HepG2 (cell line): ENCODE data around the gene BBOF1. TPM values are rescaled to one million over a fixed set of nuclear protein-coding genes. Genes with fewer than 3 reads are reported as not detected.
A peak's percentile ranks its signal among the peaks of the same experiment; 100 is the strongest.

Experiments
- AGO1 ChIP-seq: fragments of 200-400 bp; formaldehyde crosslinking; IDR thresholded peaks from 2 replicates; pipeline ENCODE4 v1.6.1; 2017; ENCODE audit warnings: mild to moderate bottlenecking, low read depth, low read length, moderate library complexity; ENCODE audit not compliant: poor library complexity, severe bottlenecking
- DNMT1 ChIP-seq: sonication (generic); formaldehyde crosslinking; IDR thresholded peaks from 2 replicates; pipeline ENCODE4 v1.5.1; 2020; ENCODE audit warnings: mild to moderate bottlenecking, missing genetic modification reagents
- ELF4 ChIP-seq: sonication (generic); formaldehyde crosslinking; IDR thresholded peaks from 2 replicates; pipeline ENCODE4 v1.5.0; 2020; ENCODE audit warnings: missing genetic modification reagents, mild to moderate bottlenecking, moderate library complexity, borderline replicate concordance
- FOXK2 ChIP-seq: fragments of 450-650 bp; IDR thresholded peaks from 2 replicates; pipeline ENCODE4 v1.6.1; 2016
- HCFC1 ChIP-seq: fragments of 150-350 bp; IDR thresholded peaks from 2 replicates; pipeline ENCODE4 v1.6.1; 2014; ENCODE audit warnings: low read depth, low read length
- MED13 ChIP-seq: sonication (generic); formaldehyde crosslinking; IDR thresholded peaks from 2 replicates; pipeline ENCODE4 v1.5.0; 2020; ENCODE audit warnings: missing genetic modification reagents
- NRL ChIP-seq: sonication (generic); formaldehyde crosslinking; IDR thresholded peaks from 2 replicates; pipeline ENCODE4 v1.5.0; 2020; ENCODE audit warnings: missing genetic modification reagents, mild to moderate bottlenecking, moderate library complexity, borderline replicate concordance
- REL ChIP-seq: sonication (generic); formaldehyde crosslinking; conservative IDR thresholded peaks from 2 replicates; pipeline ENCODE4 v1.8.0; 2022; ENCODE audit warnings: mild to moderate bottlenecking, missing genetic modification reagents, moderate library complexity
- RFX1 ChIP-seq: fragments of 450-650 bp; IDR thresholded peaks from 2 replicates; pipeline ENCODE4 v1.6.1; 2017
- SALL1 ChIP-seq: sonication (generic); formaldehyde crosslinking; IDR thresholded peaks from 2 replicates; pipeline ENCODE4 v1.8.0; 2022; ENCODE audit warnings: mild to moderate bottlenecking, missing genetic modification reagents
- SOX6 ChIP-seq, 2 experiments: fragments of 450-650 bp in 1 of 2; sonication (generic) in 1 of 2; formaldehyde crosslinking in 1 of 2; IDR thresholded peaks; 2 replicates each; pipeline versions ENCODE4 v1.4.0 to v1.6.1; 2017 to 2020; ENCODE audit warnings: antibody characterized with exemption in 1 of 2, mild to moderate bottlenecking in 1 of 2, missing genetic modification reagents in 1 of 2
- SRSF1 ChIP-seq: fragments of 200-400 bp; formaldehyde crosslinking; optimal IDR thresholded peaks from 2 replicates; pipeline ENCODE3; 2017; ENCODE audit warnings: mild to moderate bottlenecking, low read depth, low read length, moderate library complexity
- SUZ12 ChIP-seq: fragments of 150-350 bp; IDR thresholded peaks from 2 replicates; pipeline ENCODE4 v1.6.1; 2014; ENCODE audit warnings: low read depth, low read length
- TBX2 ChIP-seq: sonication (generic); formaldehyde crosslinking; IDR thresholded peaks from 2 replicates; pipeline ENCODE4 v1.5.0; 2020; ENCODE audit warnings: missing genetic modification reagents, mild to moderate bottlenecking, borderline replicate concordance
- TSC22D2 ChIP-seq: sonication (generic); formaldehyde crosslinking; IDR thresholded peaks from 2 replicates; pipeline ENCODE4 v1.5.1; 2020; ENCODE audit warnings: missing genetic modification reagents, mild to moderate bottlenecking, borderline replicate concordance
- ZNF260 ChIP-seq: sonication (generic); formaldehyde crosslinking; IDR thresholded peaks from 2 replicates; pipeline ENCODE4 v1.4.0; 2020; ENCODE audit warnings: missing genetic modification reagents, low read depth, mild to moderate bottlenecking, borderline replicate concordance
- ZNF292 ChIP-seq: sonication (generic); formaldehyde crosslinking; IDR thresholded peaks from 2 replicates; pipeline ENCODE4 v1.8.1; 2022; ENCODE audit warnings: mild to moderate bottlenecking, low read depth, missing genetic modification reagents, borderline replicate concordance
- ZNF343 ChIP-seq: sonication (generic); formaldehyde crosslinking; IDR thresholded peaks from 2 replicates; pipeline ENCODE4 v1.4.0; 2020; ENCODE audit warnings: mild to moderate bottlenecking, missing genetic modification reagents
- polyA plus RNA-seq, 8 experiments: library from polyadenylated mRNA; depleted of rRNA in 3 of 8; stranded (reverse) in 7 of 8; unstranded in 1 of 8; fragments of >200 nt; fragmentation: Illumina TruSeq in 4 of 8; extraction: Trizol in 4 of 8; gene quantifications; 2 replicates each; pipeline versions ENCODE4 v1.2.1 to v1.2.3, GENCODE V29; 2011 to 2016; ENCODE audit warnings: low read depth in 4 of 8, missing spikeins in 1 of 8, mixed read lengths in 1 of 8; ENCODE audit not compliant: insufficient read depth in 1 of 8
- total RNA-seq, 5 experiments: library from RNA; depleted of rRNA; stranded (reverse); fragments of >200 nt; fragmentation: Illumina TruSeq; extraction: Trizol; gene quantifications; 2 replicates each; pipeline ENCODE4 v1.2.3, GENCODE V29; 2016; ENCODE audit warnings: low read depth in 1 of 5
- TF ChIP-seq, protein P1 (sequence below): sonication (generic); formaldehyde crosslinking; IDR thresholded peaks from 2 replicates; pipeline ENCODE4 v1.5.0; 2020; ENCODE audit warnings: missing genetic modification reagents
- TF ChIP-seq, protein P2 (sequence below): sonication (generic); formaldehyde crosslinking; IDR thresholded peaks from 2 replicates; pipeline ENCODE4 v1.5.0; 2020; ENCODE audit warnings: mild to moderate bottlenecking, missing genetic modification reagents
- TF ChIP-seq, protein P3 (sequence below): sonication (generic); formaldehyde crosslinking; IDR thresholded peaks from 2 replicates; pipeline ENCODE4 v1.5.1; 2020; ENCODE audit warnings: missing genetic modification reagents, mild to moderate bottlenecking, borderline replicate concordance
- TF ChIP-seq, protein P4 (sequence below): IDR thresholded peaks from 2 replicates; pipeline ENCODE4 v1.6.1; 2016; ENCODE audit warnings: mild to moderate bottlenecking, missing biosample characterization, missing genetic modification reagents
- TF ChIP-seq, protein P5 (sequence below): sonication (generic); formaldehyde crosslinking; IDR thresholded peaks from 2 replicates; pipeline ENCODE4 v1.8.0; 2022; ENCODE audit warnings: missing genetic modification reagents, low read depth, mild to moderate bottlenecking, borderline replicate concordance
- TF ChIP-seq, protein P6 (sequence below): sonication (generic); formaldehyde crosslinking; conservative IDR thresholded peaks from 2 replicates; pipeline ENCODE4 v1.4.0; 2020; ENCODE audit warnings: missing genetic modification reagents

Gene BBOF1
- total and polyA plus RNA-seq, 2 of the 13 experiments (the other 11 are each of a cell fraction or from before 2014, with no cell fraction given) = 1.6 to 2.3 TPM

DNA sequence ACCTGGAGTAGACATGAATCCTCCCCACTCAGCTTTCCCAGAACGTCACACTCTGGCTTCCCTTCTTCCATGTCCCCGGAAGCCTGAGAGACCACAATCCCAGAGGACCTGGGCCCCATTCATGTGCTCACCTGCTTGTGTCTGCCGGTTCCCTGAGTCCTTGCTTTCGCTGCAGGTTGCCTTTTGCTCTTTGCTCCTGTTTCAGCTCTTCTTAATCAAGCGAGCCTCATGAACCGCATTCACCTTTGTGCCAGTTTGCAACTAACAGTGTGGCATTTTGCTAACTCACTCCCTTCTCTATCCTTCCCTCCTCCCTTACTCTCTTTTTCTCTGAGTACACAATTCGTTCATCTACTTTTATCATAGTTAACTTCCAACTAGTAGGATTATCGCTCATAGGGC is 23.2 kb upstream of the BBOF1 start (continued):
- TF ChIP-seq, protein P1, sequence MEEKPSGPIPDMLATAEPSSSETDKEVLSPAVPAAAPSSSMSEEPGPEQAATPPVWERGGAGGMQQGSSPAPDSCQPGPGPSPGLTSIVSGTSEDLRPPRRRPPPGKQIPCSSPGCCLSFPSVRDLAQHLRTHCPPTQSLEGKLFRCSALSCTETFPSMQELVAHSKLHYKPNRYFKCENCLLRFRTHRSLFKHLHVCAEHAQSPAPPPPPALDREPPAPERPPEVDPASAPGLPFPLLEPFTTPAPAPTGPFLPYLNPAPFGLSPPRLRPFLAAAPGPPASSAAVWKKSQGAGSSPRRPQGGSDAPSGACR (CRISPR knock-in tag) = no peak
- TF ChIP-seq, protein P2, sequence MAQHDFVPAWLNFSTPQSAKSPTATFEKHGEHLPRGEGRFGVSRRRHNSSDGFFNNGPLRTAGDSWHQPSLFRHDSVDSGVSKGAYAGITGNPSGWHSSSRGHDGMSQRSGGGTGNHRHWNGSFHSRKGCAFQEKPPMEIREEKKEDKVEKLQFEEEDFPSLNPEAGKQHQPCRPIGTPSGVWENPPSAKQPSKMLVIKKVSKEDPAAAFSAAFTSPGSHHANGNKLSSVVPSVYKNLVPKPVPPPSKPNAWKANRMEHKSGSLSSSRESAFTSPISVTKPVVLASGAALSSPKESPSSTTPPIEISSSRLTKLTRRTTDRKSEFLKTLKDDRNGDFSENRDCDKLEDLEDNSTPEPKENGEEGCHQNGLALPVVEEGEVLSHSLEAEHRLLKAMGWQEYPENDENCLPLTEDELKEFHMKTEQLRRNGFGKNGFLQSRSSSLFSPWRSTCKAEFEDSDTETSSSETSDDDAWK (CRISPR knock-in tag) = no peak
- TF ChIP-seq REL (CRISPR knock-in tag) (no peak), RFX1 (no peak), TSC22D2 (CRISPR knock-in tag) (no peak), SALL1 (CRISPR knock-in tag) (peak; percentile 90), ELF4 (CRISPR knock-in tag) (no peak), FOXK2 (no peak), DNMT1 (CRISPR knock-in tag) (no peak), MED13 (CRISPR knock-in tag) (no peak), SOX6 (IDR thresholded peaks at IDR 0.05) (no peak), SOX6 (CRISPR knock-in tag; IDR thresholded peaks at IDR 0.05) (peak; percentile 52; the same call in 1 of the 2 replicates), NRL (no peak), TBX2 (CRISPR knock-in tag) (0 out of 2 replicates have a peak, but pooled peaks have one; percentile 33), ZNF260 (CRISPR knock-in tag) (no peak), HCFC1 (no peak), AGO1 (no peak), SUZ12 (no peak), ZNF343 (CRISPR knock-in tag) (no peak), ZNF292 (CRISPR knock-in tag) (no peak), SRSF1 (no peak)
- TF ChIP-seq, protein P3, sequence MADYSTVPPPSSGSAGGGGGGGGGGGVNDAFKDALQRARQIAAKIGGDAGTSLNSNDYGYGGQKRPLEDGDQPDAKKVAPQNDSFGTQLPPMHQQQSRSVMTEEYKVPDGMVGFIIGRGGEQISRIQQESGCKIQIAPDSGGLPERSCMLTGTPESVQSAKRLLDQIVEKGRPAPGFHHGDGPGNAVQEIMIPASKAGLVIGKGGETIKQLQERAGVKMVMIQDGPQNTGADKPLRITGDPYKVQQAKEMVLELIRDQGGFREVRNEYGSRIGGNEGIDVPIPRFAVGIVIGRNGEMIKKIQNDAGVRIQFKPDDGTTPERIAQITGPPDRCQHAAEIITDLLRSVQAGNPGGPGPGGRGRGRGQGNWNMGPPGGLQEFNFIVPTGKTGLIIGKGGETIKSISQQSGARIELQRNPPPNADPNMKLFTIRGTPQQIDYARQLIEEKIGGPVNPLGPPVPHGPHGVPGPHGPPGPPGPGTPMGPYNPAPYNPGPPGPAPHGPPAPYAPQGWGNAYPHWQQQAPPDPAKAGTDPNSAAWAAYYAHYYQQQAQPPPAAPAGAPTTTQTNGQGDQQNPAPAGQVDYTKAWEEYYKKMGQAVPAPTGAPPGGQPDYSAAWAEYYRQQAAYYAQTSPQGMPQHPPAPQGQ (CRISPR knock-in tag) = no peak
- TF ChIP-seq, protein P4, sequence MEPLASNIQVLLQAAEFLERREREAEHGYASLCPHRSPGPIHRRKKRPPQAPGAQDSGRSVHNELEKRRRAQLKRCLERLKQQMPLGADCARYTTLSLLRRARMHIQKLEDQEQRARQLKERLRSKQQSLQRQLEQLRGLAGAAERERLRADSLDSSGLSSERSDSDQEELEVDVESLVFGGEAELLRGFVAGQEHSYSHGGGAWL = 0 out of 2 replicates have a peak, but pooled peaks have one; percentile 39
- TF ChIP-seq, protein P5, sequence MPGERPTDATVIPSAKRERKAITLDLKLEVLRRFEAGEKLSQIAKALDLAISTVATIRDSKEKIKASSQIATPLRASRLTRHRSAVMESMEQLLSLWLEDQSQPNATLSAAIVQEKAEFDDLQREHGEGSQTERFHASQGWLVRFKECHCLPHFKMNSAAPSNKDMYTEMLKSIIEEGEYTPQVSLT = no peak
- TF ChIP-seq, protein P6, sequence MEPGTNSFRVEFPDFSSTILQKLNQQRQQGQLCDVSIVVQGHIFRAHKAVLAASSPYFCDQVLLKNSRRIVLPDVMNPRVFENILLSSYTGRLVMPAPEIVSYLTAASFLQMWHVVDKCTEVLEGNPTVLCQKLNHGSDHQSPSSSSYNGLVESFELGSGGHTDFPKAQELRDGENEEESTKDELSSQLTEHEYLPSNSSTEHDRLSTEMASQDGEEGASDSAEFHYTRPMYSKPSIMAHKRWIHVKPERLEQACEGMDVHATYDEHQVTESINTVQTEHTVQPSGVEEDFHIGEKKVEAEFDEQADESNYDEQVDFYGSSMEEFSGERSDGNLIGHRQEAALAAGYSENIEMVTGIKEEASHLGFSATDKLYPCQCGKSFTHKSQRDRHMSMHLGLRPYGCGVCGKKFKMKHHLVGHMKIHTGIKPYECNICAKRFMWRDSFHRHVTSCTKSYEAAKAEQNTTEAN (CRISPR knock-in tag) = no peak
